DMS79 (cell line): ENCODE results near the gene PIK3CD.

ENCODE experiments used
- DNase-seq: peaks from one replicate; lab custom pipeline; 2025; lab: John Stamatoyannopoulos, UW

Gene PIK3CD

DNA sequence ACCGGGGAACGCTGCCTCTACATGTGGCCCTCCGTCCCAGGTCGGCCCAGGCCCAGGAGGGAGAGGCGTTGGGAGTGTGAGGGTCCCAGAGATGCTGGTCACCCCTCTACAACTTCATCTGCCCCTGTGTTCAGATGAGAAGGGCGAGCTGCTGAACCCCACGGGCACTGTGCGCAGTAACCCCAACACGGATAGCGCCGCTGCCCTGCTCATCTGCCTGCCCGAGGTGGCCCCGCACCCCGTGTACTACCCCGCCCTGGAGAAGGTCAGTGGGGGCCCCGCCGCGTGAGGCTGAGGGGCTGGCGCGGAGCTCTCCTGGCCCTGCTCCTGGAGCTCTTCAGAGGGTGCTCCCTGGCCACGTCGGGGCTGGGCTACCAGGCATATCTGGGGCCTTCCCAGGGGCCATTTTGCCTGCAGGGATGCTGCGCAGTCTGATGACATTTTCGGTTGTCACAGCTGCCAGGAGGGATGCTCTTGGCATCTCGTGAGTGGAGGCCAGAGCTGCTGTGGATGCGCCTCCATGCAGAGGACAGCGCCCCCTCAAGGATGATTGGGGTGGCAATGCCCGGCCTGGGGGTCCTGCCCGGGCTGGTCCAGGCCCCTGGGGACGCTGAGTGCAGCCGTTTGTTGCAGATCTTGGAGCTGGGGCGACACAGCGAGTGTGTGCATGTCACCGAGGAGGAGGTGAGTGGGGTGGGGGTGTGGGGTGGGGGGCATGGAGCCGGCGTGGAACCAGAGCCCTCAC is 68.6 kb downstream of the PIK3CD start:
- no peak for DNase-seq

DNA sequence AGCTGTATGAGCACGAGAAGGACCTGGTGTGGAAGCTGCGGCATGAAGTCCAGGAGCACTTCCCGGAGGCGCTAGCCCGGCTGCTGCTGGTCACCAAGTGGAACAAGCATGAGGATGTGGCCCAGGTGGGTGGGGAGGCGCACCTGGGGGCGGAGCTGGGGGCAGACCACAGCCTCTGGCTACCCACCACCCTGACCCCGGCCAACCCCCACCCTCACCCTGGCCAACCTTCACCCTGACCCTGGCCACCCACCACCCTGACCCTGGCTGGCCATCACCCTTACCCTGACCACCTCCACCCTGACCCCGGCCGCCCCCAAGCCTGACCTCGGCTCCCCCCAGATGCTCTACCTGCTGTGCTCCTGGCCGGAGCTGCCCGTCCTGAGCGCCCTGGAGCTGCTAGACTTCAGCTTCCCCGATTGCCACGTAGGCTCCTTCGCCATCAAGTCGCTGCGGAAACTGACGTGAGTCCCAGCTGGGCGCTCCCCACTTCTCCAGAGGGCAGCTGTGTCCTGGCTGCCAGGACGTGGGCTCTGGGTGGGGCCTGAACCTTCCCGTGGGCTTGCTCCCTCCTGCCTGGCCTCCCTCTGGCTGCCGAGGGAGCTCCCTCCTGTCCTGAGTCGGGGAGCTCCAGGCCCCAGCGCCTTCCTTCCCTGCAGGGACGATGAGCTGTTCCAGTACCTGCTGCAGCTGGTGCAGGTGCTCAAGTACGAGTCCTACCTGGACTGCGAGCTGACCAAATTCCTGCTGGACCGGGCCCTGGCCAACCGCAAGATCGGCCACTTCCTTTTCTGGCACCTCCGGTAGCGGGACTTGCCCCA is 69.5 kb downstream of the PIK3CD start:
- no peak for DNase-seq

DNA sequence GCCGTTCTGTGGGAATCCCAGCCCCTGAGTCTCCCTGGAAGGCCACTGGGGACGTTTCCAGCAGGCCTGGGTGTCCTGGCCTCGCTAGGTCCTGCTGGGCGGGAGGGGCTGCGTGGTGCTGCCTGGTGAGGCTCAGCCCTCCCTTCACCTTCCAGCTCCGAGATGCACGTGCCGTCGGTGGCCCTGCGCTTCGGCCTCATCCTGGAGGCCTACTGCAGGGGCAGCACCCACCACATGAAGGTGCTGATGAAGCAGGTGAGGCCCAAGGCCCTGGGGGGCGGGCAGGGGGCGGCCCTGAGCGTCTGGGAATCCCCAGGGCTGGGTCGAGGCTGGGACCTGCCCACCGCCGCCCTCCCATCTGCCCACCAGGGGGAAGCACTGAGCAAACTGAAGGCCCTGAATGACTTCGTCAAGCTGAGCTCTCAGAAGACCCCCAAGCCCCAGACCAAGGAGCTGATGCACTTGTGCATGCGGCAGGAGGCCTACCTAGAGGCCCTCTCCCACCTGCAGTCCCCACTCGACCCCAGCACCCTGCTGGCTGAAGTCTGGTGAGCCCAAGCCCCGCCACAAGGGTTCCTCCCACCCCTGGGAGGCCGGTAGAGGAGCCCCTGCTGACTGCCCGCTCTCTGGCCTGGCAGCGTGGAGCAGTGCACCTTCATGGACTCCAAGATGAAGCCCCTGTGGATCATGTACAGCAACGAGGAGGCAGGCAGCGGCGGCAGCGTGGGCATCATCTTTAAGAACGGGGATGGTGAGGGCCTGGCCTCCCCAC is 70.3 kb downstream of the PIK3CD start:
- no peak for DNase-seq

DNA sequence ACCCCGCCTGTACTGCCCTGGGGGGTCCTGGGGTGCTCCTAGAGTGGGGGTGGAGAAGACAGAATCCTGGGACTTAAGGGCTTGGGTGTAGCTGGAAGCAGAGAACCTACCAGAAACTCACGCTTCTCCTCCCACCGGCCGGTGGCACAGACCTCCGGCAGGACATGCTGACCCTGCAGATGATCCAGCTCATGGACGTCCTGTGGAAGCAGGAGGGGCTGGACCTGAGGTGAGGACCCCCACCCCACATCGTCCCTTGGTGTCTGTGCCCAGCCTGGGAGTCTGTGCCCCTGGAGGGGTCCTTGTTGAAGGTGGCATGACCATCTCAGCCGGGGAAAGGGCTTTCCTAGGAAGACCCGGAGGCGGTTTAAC is 70.8 kb downstream of the PIK3CD start:
- no peak for DNase-seq

DNA sequence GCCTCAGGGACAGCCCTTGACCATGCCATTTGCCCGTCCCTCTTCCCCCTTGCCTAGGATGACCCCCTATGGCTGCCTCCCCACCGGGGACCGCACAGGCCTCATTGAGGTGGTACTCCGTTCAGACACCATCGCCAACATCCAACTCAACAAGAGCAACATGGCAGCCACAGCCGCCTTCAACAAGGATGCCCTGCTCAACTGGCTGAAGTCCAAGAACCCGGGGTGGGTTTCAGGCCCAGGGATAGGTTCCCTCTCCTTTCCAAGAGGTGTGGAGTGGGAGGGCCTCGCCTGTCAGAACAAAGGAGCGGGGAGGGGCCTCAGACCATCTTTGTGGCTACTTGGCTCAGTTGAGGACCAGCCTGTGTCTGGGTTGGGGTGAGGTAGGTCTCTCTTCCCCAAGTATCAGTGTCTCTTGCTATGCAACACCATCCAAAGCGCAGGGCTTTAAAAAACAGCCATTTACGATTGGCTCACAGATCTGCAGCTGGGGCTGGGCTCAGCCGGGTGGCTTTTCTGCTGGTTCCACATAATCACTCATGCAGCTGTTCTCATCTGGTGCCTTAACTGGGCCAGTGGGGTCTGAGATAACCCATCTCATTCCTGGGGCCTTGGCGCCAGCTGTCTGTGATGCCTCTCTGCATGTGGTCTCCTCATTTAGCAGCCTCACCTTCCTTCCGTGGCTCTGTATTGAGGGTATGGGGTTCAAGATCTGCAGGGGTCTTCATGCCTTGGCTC is 71.7 kb downstream of the PIK3CD start:
- DNase-seq, result no peak

DNA sequence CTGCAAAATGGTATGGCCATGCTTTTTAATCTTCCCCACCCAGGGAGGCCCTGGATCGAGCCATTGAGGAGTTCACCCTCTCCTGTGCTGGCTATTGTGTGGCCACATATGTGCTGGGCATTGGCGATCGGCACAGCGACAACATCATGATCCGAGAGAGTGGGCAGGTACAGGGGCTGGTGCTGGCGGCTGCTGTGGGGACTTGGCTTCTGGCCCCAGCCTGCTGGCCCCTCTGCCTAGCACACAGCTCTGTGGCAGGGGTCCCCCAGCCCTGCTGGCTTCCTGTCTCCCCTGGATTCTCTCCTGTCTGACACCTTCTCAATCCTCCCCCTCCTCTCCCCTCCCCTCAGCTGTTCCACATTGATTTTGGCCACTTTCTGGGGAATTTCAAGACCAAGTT is 72.4 kb downstream of the PIK3CD start:
- no peak for DNase-seq

DNA sequence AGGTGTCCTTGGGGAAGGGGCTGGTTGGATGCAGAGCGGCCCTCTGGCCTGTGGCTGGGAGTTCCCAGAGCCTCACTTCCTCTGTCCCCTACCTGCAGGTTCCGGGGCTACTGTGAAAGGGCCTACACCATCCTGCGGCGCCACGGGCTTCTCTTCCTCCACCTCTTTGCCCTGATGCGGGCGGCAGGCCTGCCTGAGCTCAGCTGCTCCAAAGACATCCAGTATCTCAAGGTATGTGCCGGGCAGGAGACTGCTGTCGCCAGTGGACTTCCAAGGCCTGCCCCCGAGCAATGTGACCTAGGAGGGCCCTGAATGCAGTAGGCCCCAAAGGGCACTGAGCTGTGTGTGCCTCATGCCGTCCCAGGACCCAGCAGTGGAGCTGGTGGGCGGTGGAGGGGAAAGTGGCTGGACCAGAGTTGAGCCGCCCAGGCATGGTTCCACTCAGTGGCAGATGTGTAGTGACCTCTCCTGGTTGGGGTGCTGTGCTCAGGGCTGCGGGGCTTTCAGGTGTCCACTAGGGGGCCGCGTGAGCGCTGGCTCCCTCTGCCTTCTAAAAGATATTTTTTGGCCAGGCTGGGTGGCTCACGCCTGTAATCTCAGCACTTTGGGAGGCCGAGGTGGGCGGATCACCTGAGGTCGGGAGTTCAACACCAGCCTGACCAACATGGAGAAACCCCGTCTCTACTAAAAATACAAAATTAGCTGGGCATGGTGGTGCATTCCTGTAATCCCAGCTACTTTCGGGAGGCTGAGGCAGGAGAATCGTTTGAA is 73.4 kb downstream of the PIK3CD start:
- no peak for DNase-seq

DNA sequence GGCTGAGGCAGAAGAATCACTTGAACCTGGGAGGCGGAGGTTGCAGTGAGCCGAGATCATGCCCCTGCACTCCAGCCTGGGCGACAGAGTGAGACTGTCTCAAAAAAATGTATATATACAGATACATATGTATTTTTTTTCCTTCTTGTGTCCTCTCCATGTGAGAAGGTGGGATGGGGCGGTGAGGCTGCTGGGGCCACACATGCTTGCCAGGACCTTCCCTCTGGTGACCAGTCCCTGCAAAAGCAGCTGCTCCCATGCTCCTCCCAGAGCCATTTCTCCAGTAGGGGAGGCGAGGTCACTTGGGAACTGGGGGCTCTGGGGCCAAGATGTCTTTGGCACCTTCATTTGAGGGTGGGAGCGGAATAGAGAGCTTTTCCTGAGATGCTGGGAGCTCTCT is 74.9 kb downstream of the PIK3CD start:
- DNase-seq, result no peak

DNA sequence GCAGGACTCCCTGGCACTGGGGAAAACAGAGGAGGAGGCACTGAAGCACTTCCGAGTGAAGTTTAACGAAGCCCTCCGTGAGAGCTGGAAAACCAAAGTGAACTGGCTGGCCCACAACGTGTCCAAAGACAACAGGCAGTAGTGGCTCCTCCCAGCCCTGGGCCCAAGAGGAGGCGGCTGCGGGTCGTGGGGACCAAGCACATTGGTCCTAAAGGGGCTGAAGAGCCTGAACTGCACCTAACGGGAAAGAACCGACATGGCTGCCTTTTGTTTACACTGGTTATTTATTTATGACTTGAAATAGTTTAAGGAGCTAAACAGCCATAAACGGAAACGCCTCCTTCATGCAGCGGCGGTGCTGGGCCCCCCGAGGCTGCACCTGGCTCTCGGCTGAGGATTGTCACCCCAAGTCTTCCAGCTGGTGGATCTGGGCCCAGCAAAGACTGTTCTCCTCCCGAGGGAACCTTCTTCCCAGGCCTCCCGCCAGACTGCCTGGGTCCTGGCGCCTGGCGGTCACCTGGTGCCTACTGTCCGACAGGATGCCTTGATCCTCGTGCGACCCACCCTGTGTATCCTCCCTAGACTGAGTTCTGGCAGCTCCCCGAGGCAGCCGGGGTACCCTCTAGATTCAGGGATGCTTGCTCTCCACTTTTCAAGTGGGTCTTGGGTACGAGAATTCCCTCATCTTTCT is 75.5 kb downstream of the PIK3CD start:
- no peak for DNase-seq

DNA sequence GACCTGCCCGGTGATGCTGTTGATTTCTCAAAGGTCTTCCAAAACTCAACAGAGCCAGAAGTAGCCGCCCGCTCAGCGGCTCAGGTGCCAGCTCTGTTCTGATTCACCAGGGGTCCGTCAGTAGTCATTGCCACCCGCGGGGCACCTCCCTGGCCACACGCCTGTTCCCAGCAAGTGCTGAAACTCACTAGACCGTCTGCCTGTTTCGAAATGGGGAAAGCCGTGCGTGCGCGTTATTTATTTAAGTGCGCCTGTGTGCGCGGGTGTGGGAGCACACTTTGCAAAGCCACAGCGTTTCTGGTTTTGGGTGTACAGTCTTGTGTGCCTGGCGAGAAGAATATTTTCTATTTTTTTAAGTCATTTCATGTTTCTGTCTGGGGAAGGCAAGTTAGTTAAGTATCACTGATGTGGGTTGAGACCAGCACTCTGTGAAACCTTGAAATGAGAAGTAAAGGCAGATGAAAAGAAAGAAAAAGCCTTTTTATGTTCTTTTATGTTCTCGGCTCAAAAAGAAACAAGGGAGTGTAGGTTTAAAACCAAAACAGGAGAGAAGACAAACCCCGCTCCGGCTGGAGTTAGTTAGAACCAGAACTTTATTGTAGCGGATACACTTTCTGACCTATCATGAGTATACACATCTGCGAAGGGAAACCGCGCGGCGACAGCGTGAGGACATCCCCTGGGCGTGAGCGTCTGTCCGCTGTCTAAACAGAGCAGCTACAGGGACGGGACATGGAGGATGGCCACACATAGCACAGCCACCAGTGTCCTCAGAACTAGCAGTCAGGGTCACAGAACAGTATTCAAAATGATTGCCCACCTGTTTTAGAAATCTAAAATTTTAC is 77.1 kb downstream of the PIK3CD start:
- DNase-seq, result no peak

DNA sequence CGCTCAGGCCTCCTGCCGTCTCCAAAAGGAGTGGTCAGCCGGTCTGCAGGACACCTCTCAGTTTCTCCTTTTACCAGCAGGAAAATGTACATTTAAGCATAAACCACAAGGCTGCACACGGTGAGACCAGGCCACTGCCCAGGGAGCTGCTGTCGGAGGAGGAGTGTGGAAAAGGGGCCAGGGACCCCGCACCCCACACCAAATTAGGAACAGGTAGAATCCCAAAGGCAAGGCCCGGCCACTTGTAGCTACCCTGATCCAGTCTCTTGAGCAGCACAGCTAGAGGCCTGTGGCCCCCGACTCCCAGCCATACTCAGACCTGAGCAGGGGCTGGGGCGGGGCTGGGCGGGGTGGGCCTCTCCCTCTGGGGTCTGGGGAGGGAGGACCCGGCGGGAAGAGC is 78.0 kb downstream of the PIK3CD start:
- no peak for DNase-seq

DNA sequence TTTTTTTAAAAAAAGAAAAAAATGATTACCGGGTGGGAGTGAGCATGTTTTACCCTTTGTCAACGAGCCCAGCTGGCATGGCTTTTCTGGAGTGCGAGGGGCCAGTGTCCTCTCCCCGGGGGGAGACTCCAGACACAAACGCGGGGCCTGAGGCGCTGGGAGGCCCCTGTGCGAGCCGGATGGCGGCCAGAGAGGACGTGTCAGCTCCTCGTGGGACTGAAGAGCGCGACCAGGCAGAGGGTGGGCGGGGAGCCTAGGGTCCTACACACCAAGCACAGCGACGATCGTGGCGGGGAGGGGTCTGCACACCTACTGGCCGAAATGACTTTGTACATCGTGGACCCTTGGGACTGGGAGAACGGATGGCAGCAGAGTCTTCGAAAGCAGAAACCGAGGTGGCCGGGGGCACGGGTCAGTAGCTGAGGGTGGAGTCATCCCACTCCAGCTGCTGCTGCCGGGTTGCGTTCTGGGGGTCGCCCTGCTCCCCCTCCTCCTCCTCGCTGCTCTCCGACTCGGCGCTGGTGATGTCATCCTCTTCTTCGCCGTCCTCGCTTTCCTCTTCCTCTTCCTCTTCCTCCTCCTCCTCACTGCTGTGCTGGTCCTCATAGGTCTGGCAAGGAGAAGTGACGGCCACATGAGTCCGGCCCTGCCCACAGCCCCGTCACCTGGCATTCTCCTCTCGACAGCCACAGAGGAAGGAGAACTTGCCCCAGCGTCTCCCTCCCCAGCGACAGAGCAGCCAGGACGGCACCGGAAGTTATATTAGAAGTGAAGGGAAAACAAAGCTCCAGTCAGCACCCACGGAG is 78.8 kb downstream of the PIK3CD start:
- DNase-seq, result no peak

DNA sequence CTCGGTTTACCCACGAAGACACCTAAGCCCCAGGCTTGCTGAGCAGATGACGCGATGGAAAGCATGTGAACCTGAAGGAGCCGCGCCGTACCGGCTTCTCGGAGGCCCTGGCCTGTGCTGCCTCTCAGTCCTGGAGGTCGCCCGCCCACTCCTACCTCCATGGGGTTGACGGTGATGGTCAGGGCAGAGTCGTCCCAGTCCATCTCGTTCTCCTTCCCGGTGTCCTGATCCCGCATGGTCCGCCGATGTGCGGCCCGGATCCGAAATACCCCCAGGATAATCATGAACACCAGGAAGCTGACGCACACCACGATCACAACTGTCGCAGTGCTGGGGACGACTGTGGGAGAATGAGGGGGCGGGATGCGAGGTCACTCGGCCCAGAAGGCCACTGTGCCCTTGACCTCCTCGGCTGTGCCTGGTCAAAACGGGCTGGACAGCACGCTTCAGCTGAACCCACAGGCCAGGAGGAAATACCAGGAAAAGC is 79.6 kb downstream of the PIK3CD start:
- no peak for DNase-seq

DNA sequence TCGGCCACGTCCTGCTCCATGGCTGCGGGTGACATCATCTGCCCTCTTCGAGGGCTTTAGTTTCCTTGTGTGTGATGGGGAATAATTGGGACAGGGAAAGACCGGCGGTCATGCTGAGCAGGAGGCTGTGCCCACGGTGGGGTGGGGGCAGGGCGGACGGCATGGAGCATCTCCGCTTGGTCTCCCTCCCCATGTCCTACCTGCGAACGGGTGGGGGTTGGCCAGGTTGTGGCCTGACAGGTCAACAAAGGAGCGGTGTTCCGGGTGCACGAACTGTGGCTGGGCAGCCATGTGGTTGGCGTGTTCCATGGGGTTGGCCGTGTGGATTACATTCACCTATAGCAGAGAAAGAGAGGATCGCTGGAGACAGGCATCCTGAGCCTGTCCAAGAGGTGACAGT is 80.0 kb downstream of the PIK3CD start:
- no peak for DNase-seq

DNA sequence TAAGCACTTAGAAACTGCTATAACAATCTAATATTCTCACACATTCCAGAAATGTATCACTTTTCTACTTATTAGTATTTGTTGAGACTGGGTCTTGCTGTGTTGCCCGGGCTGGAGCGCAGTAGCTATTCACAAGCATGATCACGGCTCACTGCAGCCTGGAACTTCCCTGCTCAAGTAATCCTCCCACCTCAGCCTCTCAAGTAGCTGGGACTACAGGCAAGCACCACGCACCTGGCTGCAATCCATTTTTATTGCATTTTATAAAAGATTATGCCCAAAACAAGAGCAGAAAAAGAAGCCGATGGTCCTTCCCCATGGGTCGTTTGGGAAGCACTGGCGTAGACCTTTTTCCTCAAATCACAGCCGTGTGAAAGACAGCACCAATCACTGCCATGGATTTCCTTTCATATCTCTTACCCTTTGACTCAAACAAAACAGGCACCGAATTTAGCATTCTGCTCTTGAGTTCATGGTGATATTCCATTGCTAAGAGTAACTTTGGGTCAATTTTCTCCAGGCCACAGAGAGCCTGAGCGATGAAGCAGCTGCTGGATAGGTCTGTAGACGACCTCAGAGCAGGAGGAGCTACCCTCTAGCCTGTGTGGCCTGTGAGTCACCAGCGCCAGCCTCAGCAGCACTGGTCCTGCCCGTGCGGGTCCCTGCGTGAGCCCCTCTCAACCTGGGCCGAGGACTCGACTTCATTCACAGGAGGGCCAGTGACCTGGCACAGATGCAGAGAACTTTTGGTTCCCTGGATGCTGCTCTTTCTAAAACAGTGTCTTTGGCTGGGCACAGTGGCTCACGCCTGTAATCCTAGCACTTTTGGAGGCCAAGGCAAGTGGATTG is 80.8 kb downstream of the PIK3CD start:
- DNase-seq, result no peak

DNA sequence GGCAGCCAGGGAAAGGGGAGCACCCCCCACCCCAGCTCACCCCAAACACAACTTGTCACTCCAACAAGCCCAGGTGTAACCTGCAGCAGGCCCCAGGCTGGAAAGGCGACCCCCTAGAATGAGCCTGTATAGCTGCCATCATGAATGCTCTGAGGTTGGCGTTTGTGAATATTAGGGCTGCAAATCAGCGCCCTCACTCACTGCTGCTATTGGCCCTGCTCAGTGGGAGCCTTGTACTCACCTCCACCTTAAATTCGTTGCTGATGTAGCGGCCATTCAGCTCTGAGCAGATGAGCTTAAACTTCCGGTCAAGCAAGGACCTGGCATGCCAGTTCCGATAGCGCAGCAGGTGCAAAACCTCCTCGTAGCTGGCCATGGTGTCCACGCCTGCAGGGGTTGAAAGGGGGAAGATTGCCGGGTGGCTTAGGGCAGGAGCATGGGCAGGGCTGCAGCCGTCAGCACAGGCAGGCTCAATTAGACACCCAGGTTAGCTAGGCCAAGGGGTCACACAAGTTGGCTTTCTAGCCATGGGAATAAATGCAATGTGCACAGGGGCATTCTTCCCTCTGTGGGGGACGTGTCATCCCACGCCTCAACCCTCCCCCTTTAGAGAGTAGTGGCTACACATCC is 81.7 kb downstream of the PIK3CD start:
- DNase-seq, result no peak

DNA sequence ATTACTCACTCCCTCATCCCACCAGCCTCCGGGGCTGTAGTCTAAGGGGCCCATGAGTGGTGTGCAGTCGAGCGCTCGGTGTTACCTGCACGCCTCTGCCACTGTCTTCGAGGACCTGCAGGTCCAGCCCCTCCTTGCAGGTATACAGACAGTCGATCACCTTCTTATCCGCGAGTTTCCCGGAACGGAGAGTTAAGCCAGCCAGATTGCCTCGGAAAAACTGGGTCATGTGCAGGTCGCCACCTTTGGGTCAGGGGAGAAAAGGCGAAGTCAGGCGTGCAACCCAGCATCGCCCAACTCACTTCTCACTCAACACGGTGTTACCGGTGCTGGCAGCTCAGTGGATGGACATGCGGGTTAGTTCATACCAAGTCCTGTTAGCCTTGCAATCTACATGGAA is 84.3 kb downstream of the PIK3CD start:
- DNase-seq, result no peak
